Measurements from ENCODE around the gene ABCC3.

DNA sequence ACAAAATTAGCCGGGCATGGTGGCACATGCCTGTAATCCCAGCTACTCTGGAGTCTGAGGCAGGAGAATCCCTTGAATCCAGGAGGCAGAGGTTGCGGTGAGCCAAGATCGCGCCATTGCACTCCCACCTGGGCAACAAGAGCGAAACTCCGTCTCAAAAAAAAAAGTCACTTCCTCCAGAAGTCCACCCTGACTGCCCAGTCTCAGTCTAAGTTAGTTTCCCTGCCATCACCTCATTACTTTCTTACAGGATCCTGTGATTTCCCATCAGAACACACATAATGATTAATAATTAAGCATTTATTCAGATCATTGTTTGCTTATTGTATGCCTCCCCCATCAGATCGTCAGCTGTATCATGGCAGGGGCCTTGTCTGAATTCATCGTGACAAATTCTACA, 31.6 kb downstream of the ABCC3 start:
- TF ChIP-seq, protein P1, sequence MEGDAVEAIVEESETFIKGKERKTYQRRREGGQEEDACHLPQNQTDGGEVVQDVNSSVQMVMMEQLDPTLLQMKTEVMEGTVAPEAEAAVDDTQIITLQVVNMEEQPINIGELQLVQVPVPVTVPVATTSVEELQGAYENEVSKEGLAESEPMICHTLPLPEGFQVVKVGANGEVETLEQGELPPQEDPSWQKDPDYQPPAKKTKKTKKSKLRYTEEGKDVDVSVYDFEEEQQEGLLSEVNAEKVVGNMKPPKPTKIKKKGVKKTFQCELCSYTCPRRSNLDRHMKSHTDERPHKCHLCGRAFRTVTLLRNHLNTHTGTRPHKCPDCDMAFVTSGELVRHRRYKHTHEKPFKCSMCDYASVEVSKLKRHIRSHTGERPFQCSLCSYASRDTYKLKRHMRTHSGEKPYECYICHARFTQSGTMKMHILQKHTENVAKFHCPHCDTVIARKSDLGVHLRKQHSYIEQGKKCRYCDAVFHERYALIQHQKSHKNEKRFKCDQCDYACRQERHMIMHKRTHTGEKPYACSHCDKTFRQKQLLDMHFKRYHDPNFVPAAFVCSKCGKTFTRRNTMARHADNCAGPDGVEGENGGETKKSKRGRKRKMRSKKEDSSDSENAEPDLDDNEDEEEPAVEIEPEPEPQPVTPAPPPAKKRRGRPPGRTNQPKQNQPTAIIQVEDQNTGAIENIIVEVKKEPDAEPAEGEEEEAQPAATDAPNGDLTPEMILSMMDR (IDR thresholded peaks at IDR 0.05), result no peak
- TF ChIP-seq ZFX (IDR thresholded peaks at IDR 0.05; ENCODE audit: borderline replicate concordance), result no peak

Data from 22Rv1 (cell line).